DOHH2 (cell line): ENCODE data around the gene WDR74.

ENCODE experiments used
- EZH2phosphoT487 ChIP-seq: fragments of 200-600 bp; sonication (generic); IDR thresholded peaks from 2 replicates; pipeline ENCODE4 v1.6.1; 2017; ENCODE audit warnings: borderline replicate concordance, mild to moderate bottlenecking, antibody characterized with exemption, low read length, moderate library complexity, mixed read lengths
- TF ChIP-seq, protein P1 (sequence below): fragments of 200-600 bp; sonication (generic); IDR thresholded peaks from one replicate; pipeline ENCODE4 v1.5.1; 2014; ENCODE audit warnings: antibody characterized with exemption, mild to moderate bottlenecking, low read depth, low read length; ENCODE audit not compliant: poor library complexity, severe bottlenecking

- TF ChIP-seq, protein P1, sequence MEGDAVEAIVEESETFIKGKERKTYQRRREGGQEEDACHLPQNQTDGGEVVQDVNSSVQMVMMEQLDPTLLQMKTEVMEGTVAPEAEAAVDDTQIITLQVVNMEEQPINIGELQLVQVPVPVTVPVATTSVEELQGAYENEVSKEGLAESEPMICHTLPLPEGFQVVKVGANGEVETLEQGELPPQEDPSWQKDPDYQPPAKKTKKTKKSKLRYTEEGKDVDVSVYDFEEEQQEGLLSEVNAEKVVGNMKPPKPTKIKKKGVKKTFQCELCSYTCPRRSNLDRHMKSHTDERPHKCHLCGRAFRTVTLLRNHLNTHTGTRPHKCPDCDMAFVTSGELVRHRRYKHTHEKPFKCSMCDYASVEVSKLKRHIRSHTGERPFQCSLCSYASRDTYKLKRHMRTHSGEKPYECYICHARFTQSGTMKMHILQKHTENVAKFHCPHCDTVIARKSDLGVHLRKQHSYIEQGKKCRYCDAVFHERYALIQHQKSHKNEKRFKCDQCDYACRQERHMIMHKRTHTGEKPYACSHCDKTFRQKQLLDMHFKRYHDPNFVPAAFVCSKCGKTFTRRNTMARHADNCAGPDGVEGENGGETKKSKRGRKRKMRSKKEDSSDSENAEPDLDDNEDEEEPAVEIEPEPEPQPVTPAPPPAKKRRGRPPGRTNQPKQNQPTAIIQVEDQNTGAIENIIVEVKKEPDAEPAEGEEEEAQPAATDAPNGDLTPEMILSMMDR: no peak
- TF ChIP-seq EZH2phosphoT487: no peak
These were observed 27.7 kb downstream of the WDR74 start for GRCh38 chr11:62811659-62812058.
